ENCODE results near the gene AKR1C1.
"Not testable (repeated sequence)": the region's sequence is repeated elsewhere in the genome, so short reads cannot be mapped to it uniquely, and the experiment has no call there.

The AKR1C1 gene

GRCh38 chr10:4947635-4948596, 15.3 kb upstream of the AKR1C1 start:
- no peak for DNase-seq

GRCh38 chr10:4951512-4952162, 11.6 kb upstream of the AKR1C1 start:
- not testable (repeated sequence) for DNase-seq

- DNase-seq = no peak
Measured at GRCh38 chr10:4953405-4953804, 9.8 kb upstream of the AKR1C1 start.

GRCh38 chr10:4956088-4956487, 7.1 kb upstream of the AKR1C1 start:
- DNase-seq = not testable (repeated sequence)

GRCh38 chr10:4956955-4957645, 6.1 kb upstream of the AKR1C1 start:
- DNase-seq = not testable (repeated sequence)

GRCh38 chr10:4961558-4961957, 1.7 kb upstream of the AKR1C1 start:
- not testable (repeated sequence) for DNase-seq

- not testable (repeated sequence) for DNase-seq
Measured at GRCh38 chr10:4962308-4962707, 907 bp upstream of the AKR1C1 start.

GRCh38 chr10:4963815-4964154, 570 bp downstream of the AKR1C1 start:
- not testable (repeated sequence) for DNase-seq

GRCh38 chr10:4965763-4966162, 2.5 kb downstream of the AKR1C1 start:
- not testable (repeated sequence) for DNase-seq

- not testable (repeated sequence) for DNase-seq
Measured at GRCh38 chr10:4967189-4967588, 4.0 kb downstream of the AKR1C1 start.

- DNase-seq = not testable (repeated sequence)
Measured at GRCh38 chr10:4969289-4969688, 6.1 kb downstream of the AKR1C1 start.

GRCh38 chr10:4970362-4970761, 7.1 kb downstream of the AKR1C1 start:
- DNase-seq = not testable (repeated sequence)

GRCh38 chr10:4972369-4973142, 9.3 kb downstream of the AKR1C1 start:
- not testable (repeated sequence) for DNase-seq

- DNase-seq = not testable (repeated sequence)
Measured at GRCh38 chr10:4973294-4973693, 10.1 kb downstream of the AKR1C1 start.

- DNase-seq = not testable (repeated sequence)
Measured at GRCh38 chr10:4974400-4974799, 11.2 kb downstream of the AKR1C1 start.

GRCh38 chr10:4977025-4977424, 13.8 kb downstream of the AKR1C1 start:
- DNase-seq = no peak

- DNase-seq = no peak
Measured at GRCh38 chr10:4978870-4979269, 15.7 kb downstream of the AKR1C1 start.

GRCh38 chr10:4980793-4981192, 17.6 kb downstream of the AKR1C1 start:
- no peak for DNase-seq

- no peak for DNase-seq
Measured at GRCh38 chr10:4981722-4982471, 18.7 kb downstream of the AKR1C1 start.

GRCh38 chr10:4982764-4983226, 19.6 kb downstream of the AKR1C1 start:
- no peak for DNase-seq

GRCh38 chr10:4983615-4984216, 20.5 kb downstream of the AKR1C1 start:
- no peak for DNase-seq

All from NCI-H345 (cell line).